ENCODE measurements around the gene PAIP2B.

Gene PAIP2B

DNA sequence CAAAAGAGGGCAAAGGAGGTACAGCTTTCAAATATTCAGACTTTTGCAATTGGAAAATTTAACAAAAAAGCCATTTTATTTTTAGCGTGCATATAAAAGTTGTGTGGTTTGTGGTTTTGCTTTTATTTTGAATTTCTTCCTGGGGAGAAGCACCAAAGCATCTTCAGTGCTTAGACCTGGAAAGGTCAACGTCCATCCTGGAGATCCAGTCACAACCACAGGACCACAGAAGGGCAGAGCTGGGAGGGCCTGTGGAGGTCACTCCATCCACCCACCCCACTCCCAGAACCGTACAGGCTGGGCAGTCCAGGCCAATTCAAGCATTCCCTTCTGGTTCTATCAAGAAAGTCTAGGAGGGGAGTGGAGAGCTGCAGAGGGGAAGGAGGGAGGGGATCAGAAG, 52.7 kb downstream of the PAIP2B start:
- TF ChIP-seq CTCF (IDR thresholded peaks at IDR 0.05; ENCODE audit: insufficient read depth, low read depth, low read length, missing control alignments), result no peak
- no peak overlapping the region for H3K4me3 ChIP-seq (ENCODE audit: low read length)
- DNase-seq (ENCODE audit: low read depth), result no peak

- no peak for TF ChIP-seq CTCF (IDR thresholded peaks at IDR 0.05; ENCODE audit: insufficient read depth, low read depth, low read length, missing control alignments)
- no peak overlapping the region for H3K4me3 ChIP-seq (ENCODE audit: low read length)
- DNase-seq (ENCODE audit: low read depth), result no peak
Observed at GRCh38 chr2:71173096-71173495, 53.8 kb downstream of the PAIP2B start.

GRCh38 chr2:71166812-71167211, 60.1 kb downstream of the PAIP2B start:
- DNase-seq (ENCODE audit: low read depth), result peak; percentile 19
- no peak for TF ChIP-seq CTCF (IDR thresholded peaks at IDR 0.05; ENCODE audit: insufficient read depth, low read depth, low read length, missing control alignments)
- H3K4me3 ChIP-seq (ENCODE audit: low read length), result no peak overlapping the region

GRCh38 chr2:71157124-71157793, 69.6 kb downstream of the PAIP2B start:
- TF ChIP-seq CTCF (IDR thresholded peaks at IDR 0.05; ENCODE audit: insufficient read depth, low read depth, low read length, missing control alignments), result peak; percentile 63
- DNase-seq (ENCODE audit: low read depth), result peak; percentile 41
- no peak overlapping the region for H3K4me3 ChIP-seq (ENCODE audit: low read length)

DNA sequence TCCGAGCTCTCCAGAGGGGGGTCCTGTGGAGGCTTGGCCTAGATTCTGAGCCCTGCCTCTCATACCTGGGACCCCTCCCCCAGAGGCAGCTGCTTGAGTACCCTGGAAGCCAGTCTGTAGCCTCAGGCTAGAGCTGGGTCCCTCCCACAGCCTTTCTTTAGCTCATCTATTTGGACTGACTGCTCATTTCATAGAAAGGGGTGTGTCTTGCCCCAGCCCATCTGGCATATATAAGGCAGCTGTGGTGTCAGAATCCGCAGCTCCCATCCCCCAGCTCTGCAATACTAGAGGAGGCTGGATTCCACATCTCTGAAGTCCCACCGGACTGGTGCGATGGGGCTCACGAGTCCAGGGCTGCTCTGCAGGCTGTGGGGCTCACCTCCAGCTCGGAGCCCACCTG, 70.3 kb downstream of the PAIP2B start:
- no peak overlapping the region for H3K4me3 ChIP-seq (ENCODE audit: low read length)
- peak; percentile 16 for DNase-seq (ENCODE audit: low read depth)
- no peak for TF ChIP-seq CTCF (IDR thresholded peaks at IDR 0.05; ENCODE audit: insufficient read depth, low read depth, low read length, missing control alignments)

GRCh38 chr2:71155846-71156245, 71.1 kb downstream of the PAIP2B start:
- DNase-seq (ENCODE audit: low read depth), result no peak
- TF ChIP-seq CTCF (IDR thresholded peaks at IDR 0.05; ENCODE audit: insufficient read depth, low read depth, low read length, missing control alignments), result no peak
- no peak overlapping the region for H3K4me3 ChIP-seq (ENCODE audit: low read length)

DNA sequence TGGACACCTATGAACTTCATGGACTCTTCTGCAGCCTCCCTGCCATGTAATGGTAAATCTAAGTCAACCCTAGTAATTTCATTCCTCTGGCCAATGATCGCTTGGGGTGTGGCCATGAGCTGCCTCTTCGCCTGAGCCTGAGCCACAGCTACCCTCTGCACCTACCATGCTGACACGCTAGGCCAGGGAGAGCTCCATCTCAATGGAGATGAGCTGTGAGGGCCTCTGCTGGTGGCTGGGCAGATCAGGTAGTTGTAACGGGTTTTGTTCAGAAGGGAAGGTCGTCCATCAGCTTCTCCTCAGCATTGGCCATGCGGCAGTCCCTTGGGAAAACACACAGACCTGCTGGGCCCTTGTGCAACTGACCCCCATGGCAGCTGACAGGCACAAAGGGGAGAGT, 72.1 kb downstream of the PAIP2B start:
- TF ChIP-seq CTCF (IDR thresholded peaks at IDR 0.05; ENCODE audit: insufficient read depth, low read depth, low read length, missing control alignments), result peak; percentile 61
- no peak overlapping the region for H3K4me3 ChIP-seq (ENCODE audit: low read length)
- DNase-seq (ENCODE audit: low read depth), result peak; percentile 71

Measured in epithelial cell of esophagus (primary cell).